HG03139 (cell line): ENCODE measurements around the gene DNAH9.
"Not testable (repeated sequence)": the region's sequence is repeated elsewhere in the genome, so short reads cannot be mapped to it uniquely, and the experiment has no call there.

ENCODE experiments used
- ATAC-seq: cut with Tn5 transposase; IDR thresholded peaks from one replicate; pipeline ENCODE4 v1.9.1; 2021; ENCODE audit not compliant: unreplicated experiment

Gene DNAH9

GRCh38 chr17:11898526-11899235, 300.4 kb downstream of the DNAH9 start:
- ATAC-seq = no peak

DNA sequence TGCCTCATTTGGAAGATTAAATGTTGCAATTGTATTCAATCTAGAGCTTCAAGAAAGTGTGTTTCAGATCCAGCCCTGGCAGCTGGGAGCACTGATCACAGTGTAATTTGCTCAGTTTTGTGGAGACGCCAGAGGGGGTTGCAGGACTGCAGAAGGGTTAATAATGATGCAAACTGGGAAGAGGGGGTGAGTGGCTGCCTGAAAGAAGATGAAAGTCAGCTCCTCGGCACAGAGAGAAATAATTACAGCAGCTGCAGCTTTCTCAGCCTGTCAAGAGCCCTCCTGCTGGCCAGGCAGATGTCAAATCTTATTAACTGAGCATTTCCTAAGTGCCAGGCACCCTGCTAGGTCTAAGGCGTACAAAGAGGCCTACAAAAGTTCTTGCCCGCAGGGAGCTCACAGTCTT, 301.3 kb downstream of the DNAH9 start:
- no peak for ATAC-seq

DNA sequence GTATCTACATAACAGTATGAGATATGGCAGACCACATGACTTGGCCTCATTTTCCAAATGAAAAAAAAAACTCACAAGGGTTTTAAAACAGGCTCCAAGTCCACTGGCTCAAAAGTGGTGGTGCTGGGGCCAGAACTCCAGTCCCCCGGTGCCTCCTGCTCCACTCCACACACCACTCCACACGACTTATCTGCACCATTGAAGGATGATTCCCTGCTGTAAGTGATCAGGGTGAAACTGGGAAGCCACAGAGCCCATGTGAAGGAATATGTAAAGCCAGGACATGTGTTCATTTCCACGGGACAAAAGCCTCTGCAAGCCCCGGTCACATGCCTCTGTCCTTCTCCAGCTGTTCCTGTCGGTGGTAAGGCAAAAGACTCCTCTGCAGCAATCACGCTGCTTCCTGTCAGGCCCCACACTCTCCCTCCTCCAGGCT, 301.8 kb downstream of the DNAH9 start:
- no peak for ATAC-seq

DNA sequence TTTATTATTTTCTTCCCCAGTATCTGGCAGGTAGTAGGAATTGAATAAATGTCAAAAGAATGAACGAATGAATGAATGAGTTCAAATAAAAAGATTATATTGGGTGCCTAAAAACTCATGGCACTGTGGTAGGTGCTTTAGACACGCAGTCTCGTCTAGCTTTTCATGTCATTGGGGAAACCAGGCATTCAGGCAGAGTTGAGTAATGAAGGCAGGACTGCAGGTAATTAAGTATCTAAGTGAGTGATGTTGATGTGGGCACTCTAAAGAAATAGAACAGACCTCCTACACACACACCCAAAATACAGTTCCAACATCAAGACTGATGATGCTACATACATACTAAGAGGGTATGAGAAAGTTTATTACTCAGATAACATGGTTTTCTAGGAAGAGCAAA, 302.4 kb downstream of the DNAH9 start:
- no peak for ATAC-seq

DNA sequence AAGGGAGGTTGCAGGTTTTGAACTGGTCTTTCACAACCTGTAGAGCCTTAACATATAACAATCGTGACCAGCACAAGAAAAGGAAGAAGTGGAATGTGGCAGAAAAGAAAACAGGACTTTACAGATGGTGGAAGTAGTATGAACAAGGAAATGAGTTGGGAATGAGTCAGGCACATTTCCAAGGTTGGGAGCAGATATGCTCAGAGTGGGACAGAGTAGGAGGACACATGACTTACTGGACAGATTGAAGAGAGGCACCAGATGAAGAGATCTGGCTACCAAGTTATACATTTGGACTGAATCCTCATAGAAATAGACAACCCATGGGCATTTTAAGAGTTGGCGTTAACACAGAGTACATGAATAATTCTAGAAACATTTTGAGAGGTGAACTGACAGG, 303.7 kb downstream of the DNAH9 start:
- no peak for ATAC-seq

- no peak for ATAC-seq
Observed at GRCh38 chr17:11908711-11909146, 310.5 kb downstream of the DNAH9 start.

DNA sequence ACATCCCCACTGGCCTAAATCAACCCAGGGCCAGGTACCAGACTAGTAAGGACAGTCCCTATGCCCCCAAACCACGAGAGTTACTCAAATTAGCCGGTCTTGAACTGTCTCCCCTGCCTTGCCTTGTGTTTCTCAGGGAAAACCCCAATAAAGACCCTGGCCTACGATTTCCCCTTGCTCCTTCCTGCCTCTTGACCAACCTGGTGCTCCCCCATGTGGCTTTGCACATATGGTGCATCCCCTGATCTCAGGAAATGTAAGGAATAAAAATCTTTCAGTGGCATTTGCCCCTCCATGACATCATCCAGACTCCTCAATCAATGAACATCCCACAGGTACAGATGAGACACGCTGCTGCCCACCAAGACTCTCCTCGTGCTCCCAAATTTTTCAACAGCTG, 311.1 kb downstream of the DNAH9 start:
- no peak for ATAC-seq

- ATAC-seq = no peak
Observed at GRCh38 chr17:11916091-11916490, 317.8 kb downstream of the DNAH9 start.

DNA sequence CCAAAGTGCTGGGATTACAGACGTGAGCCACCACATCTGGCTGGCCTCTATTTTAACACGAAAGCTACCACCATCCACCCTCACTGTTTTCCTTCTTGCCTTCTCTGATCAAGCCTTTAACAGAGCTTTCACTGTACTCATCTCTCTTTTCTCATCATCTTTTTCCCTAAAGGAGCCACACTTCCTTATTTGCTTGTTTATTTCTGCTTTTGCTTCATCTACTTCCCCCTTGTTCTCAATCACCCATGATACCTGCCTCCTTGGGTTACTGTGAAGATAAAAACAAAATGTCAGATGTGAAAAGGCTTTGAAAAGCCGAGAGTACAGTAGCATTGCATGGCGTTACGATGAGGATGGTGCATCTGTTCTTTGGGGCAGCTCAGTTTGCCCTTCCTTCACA, 319.1 kb downstream of the DNAH9 start:
- no peak for ATAC-seq

DNA sequence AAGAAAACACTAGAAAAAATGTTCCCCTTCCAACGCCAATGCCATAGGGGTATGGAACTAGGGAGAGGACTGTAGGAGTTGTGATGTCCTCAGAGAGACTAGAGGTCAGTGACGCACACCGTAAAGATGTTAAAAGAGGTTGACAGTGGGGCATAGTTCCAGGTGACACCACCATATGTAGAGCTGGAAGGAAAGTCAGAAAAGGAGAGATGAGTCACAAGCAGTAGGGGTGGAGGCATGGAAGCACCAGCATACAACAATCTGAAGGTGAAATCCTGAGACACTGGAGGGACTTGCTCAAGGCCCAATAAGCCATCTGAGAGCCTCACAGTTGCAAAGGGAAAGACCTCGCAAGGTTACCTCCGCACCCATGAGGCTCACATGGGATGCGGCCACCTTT, 323.0 kb downstream of the DNAH9 start:
- ATAC-seq = no peak

- ATAC-seq = no peak
Observed at GRCh38 chr17:11922638-11923037, 324.4 kb downstream of the DNAH9 start.

GRCh38 chr17:11924076-11924475, 325.8 kb downstream of the DNAH9 start:
- ATAC-seq = no peak

DNA sequence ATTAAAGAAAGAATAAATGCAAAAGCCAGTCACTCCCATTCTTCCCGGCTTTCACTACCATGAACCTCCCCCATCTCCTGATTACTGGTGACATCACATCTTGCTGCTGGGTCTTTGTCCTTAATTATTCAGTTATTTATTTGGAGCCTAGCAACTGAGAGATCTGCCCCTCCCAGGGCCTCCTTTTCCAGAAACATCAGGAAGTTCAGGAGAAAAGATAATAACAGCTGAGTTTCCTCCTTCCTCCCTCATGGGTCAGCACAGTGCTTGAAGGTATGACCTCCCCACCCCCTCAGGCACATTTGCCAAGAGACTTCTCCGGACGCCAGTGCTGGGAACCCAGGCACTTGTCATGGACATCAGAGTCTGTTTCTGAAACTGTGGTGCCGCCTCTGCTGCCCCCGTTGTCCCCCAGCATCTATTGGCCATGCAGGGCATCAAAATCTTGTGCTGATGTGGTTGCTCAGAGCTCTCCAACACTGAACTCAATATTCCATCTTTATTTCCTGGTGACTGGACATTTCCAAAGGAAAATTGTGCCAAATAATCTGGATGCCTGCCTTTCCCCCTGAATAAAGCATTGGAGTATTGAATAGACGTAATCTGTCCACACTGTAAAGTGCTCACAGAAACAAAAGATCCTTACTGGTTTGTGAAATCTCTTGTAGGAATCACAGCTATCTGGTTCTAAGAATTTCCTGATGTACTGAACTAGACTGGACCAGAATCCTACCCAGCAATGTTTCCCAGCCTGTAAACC, 327.2 kb downstream of the DNAH9 start:
- no peak for ATAC-seq

DNA sequence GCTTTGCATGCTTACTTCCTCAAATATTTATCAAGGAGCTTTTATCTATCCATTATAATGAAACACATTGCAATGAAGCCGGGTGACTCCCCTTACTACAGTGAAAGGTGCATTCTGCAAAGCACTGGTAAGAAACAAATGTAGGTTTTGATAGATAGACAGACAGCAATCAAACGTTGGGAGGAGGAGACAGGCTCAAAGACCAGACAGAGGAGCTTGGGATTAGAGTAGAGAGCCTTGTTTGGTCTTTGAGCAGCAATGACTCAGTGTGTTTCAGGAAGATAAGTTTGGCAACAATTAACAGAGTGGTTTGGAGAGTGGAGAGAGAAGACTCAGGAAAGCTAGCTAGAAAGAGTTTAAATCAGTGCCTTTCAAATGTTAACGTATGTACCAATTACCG, 330.2 kb downstream of the DNAH9 start:
- no peak for ATAC-seq

- no peak for ATAC-seq
Observed at GRCh38 chr17:11932337-11932898, 334.1 kb downstream of the DNAH9 start.

DNA sequence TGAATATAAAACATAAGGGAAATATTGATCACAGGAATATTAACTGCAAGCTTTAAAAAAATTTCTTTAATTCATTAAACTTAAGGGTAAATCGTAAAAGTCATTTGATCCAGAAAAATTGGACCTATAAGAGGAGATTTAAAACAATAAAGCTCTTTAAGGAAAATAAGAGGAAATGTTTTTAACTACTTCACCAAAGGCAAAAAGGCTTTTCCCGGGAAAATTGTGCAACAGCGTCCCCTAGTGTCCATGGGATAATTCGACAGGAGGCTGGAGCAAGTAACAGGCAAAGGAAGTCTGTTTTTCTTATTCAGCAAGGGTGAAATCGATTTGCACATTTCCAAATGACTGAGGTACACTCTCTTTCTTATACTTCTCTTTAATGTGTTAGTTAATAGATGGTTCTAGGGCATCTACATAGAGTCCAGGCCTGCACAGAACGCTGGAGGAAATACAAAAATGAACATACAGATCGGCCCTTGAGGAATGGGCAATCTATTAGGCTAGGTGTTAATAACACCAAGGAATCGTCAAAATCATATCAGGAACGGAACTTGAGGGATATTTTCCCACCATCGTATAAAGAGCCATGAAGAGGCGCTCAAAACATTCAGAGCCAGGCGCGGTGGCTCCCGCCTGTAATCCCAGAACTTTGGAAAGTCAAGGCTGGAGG, 337.6 kb downstream of the DNAH9 start:
- ATAC-seq = no peak

GRCh38 chr17:11940904-11941303, 342.6 kb downstream of the DNAH9 start:
- ATAC-seq = no peak

GRCh38 chr17:11943086-11943485, 344.8 kb downstream of the DNAH9 start:
- ATAC-seq = not testable (repeated sequence)

DNA sequence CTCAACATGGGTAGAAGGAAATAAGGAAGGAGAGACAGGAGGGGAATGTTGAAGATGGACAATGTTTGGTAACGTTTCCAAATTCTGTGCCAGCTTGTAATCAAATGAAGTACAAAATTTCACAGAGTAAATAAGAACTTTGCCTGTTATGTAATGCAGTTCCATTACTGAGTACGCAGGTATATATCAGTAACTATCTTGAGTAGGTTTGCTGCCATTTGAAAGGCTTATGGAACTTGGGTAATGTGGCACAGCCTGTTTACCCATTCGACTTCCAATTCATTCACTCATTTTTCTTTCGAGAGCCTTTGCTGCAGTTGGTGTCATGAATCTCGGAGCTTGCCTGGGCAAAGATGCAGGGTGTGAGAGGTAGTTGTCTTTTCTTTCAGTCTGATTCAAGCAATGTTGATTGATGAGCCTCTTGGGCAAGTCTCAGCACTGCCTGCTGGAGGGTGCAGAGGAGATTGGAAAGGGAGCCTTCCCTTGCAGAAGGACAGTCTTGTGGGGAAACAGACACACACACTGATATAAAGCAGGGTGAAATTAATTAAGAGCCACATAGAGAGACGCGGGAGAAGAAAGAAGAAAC, 345.6 kb downstream of the DNAH9 start:
- no peak for ATAC-seq

GRCh38 chr17:11944587-11944986, 346.3 kb downstream of the DNAH9 start:
- ATAC-seq = no peak

- ATAC-seq = no peak
Observed at GRCh38 chr17:11948789-11949188, 350.5 kb downstream of the DNAH9 start.
